Cardiac fibroblast (primary cell): ENCODE measurements around the gene ST6GALNAC2.
A peak's percentile ranks its signal among the peaks of the same experiment; 100 is the strongest.

ENCODE experiments used
- DNase-seq, 2 donors: peaks; one replicate each; pipeline versions ENCODE4 v3.0.0 to v3.0.0-alpha.2; 2010; ENCODE audit warnings: low read depth in 2 of 2
- H3K4me3 ChIP-seq, 2 donors: replicated peaks in 1 of 2; 1 replicate in 1 of 2; 2 replicates in 1 of 2; pipeline ENCODE4 v1.5.1; 2011; ENCODE audit warnings: low read depth in 2 of 2, low read length in 2 of 2, mild to moderate bottlenecking in 2 of 2, moderate library complexity in 1 of 2
- TF ChIP-seq, protein P1 (sequence below): IDR thresholded peaks from one replicate; pipeline ENCODE4 v1.5.1; 2011; ENCODE audit warnings: low read depth, mild to moderate bottlenecking, low read length, inconsistent platforms

Gene ST6GALNAC2

DNA sequence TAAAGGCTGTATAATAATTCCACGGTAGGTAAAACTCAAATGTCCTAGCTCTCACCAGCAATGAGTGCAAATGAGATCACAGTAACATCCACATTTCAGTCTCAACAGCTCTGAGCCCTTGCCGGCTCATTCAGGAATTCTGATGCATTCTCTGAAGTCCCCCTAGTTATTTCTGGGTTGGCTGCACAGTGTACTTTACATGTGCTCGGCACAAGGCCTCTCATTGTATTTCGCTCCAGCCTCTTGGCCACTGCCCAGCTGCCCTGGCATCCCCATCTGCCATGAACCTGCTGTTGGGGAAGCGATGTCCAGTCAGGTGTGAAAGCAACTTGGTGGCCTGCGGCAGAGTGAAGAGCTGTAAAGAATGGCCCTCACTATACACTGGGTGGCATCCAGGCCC lies 31.5 kb downstream of the ST6GALNAC2 start:
- TF ChIP-seq, protein P1, sequence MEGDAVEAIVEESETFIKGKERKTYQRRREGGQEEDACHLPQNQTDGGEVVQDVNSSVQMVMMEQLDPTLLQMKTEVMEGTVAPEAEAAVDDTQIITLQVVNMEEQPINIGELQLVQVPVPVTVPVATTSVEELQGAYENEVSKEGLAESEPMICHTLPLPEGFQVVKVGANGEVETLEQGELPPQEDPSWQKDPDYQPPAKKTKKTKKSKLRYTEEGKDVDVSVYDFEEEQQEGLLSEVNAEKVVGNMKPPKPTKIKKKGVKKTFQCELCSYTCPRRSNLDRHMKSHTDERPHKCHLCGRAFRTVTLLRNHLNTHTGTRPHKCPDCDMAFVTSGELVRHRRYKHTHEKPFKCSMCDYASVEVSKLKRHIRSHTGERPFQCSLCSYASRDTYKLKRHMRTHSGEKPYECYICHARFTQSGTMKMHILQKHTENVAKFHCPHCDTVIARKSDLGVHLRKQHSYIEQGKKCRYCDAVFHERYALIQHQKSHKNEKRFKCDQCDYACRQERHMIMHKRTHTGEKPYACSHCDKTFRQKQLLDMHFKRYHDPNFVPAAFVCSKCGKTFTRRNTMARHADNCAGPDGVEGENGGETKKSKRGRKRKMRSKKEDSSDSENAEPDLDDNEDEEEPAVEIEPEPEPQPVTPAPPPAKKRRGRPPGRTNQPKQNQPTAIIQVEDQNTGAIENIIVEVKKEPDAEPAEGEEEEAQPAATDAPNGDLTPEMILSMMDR = no peak
- H3K4me3 ChIP-seq = no peak overlapping the region
- no peak for DNase-seq

- no peak for DNase-seq
- TF ChIP-seq, protein P1 = no peak
- H3K4me3 ChIP-seq = no peak overlapping the region
These were observed 32.3 kb downstream of the ST6GALNAC2 start for GRCh38 chr17:76553178-76553908.

DNA sequence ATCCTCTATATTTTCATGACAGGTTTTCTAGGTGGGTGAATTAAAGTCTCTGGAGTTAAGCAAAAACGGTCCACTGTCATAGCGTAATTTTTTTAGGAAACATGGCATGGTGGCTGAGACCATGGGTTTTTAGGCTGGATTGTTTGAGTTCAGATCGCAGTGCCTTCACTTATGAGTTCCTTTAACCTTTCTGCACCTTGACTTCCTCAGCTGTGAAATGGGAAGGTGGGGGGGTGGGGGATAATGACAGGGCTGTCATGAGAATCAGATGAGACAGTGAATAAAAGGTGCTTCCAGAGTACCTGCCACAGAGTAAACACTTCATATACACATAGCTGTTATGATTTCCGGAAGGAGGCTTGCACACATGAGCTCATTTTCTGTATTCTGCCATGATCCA lies 34.0 kb downstream of the ST6GALNAC2 start:
- DNase-seq = no peak
- H3K4me3 ChIP-seq = no peak overlapping the region
- TF ChIP-seq, protein P1 = no peak

GRCh38 chr17:76550712-76551615 lies 34.7 kb downstream of the ST6GALNAC2 start:
- H3K4me3 ChIP-seq = no peak overlapping the region
- peak; percentile 68 to 76 for DNase-seq
- TF ChIP-seq, protein P1 = no peak

- TF ChIP-seq, protein P1 = no peak
- no peak for DNase-seq
- H3K4me3 ChIP-seq = no peak overlapping the region
These were observed 36.1 kb downstream of the ST6GALNAC2 start for GRCh38 chr17:76549539-76549938.

DNA sequence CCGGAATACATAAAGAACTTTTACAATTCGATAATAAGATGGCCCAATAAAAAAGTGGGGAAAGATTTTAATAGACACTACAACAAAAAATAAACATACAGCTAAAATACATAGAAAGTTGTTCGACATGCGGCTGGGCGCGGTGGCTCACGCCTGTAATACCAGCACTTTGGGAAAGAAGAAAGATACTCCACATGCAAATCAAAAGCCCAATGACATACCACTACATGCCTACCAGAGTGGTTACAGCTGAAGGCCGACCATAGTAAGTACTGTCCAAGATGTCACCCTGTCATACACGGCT lies 36.5 kb downstream of the ST6GALNAC2 start:
- DNase-seq = no peak
- TF ChIP-seq, protein P1 = no peak
- H3K4me3 ChIP-seq = no peak overlapping the region
